GM23338 (cell line): Measurements from ENCODE around the gene CDKL4. TPM values are rescaled to one million over a fixed set of nuclear protein-coding genes. Genes with fewer than 3 reads are reported as not detected.

ENCODE experiments used
- ATAC-seq: fragments of 200-7000 bp; cut with Tn5 transposase; 3 replicates; pipeline ENCODE4 v1.9.1; 2020
- DNase-seq: peaks from one replicate; pipeline ENCODE4 v3.0.0-alpha.2; 2015; ENCODE audit warnings: low spot score
- H2AFZ ChIP-seq: fragments of 200-600 bp; sonication (generic); 2 replicates; pipeline ENCODE4 v1.8.0; 2016; ENCODE audit warnings: antibody characterized with exemption, mild to moderate bottlenecking, moderate library complexity
- H3F3A ChIP-seq: fragments of 200-600 bp; sonication (generic); replicated peaks from 2 replicates; pipeline ENCODE4 v1.8.0; 2017; ENCODE audit warnings: antibody characterized with exemption, mixed run types, low read depth
- H3K27ac ChIP-seq: fragments of 200-600 bp; sonication (generic); 2 replicates; pipeline ENCODE4 v1.6.1; 2016; ENCODE audit warnings: low read depth
- H3K27me3 ChIP-seq: fragments of 200-600 bp; sonication (generic); 2 replicates; pipeline ENCODE4 v1.8.0; 2016; ENCODE audit warnings: mild to moderate bottlenecking, mixed run types, moderate library complexity; ENCODE audit not compliant: insufficient read depth
- H3K36me3 ChIP-seq: fragments of 200-600 bp; sonication (generic); 2 replicates; pipeline ENCODE4 v1.8.0; 2016; ENCODE audit warnings: mild to moderate bottlenecking; ENCODE audit not compliant: insufficient read depth
- H3K4me1 ChIP-seq: fragments of 200-600 bp; sonication (generic); 2 replicates; pipeline ENCODE4 v1.8.0; 2016; ENCODE audit warnings: mild to moderate bottlenecking, moderate library complexity; ENCODE audit not compliant: insufficient read depth
- H3K4me2 ChIP-seq: fragments of 200-600 bp; sonication (generic); 2 replicates; pipeline ENCODE4 v1.7.1; 2017; ENCODE audit warnings: mixed run types
- H3K4me3 ChIP-seq: fragments of 200-600 bp; sonication (generic); 2 replicates; pipeline ENCODE4 v1.6.1; 2016; ENCODE audit warnings: mixed run types
- H3K79me2 ChIP-seq: fragments of 200-600 bp; sonication (generic); replicated peaks from 2 replicates; pipeline ENCODE4 v1.8.0; 2017; ENCODE audit warnings: mild to moderate bottlenecking; ENCODE audit not compliant: insufficient read depth
- H3K9me2 ChIP-seq: fragments of 200-600 bp; sonication (generic); 2 replicates; pipeline ENCODE4 v1.8.0; 2017; ENCODE audit not compliant: insufficient read depth
- H4K20me1 ChIP-seq: fragments of 200-600 bp; sonication (generic); replicated peaks from 2 replicates; pipeline ENCODE4 v1.8.0; 2017; ENCODE audit warnings: mild to moderate bottlenecking; ENCODE audit not compliant: insufficient read depth
- H3K27ac Mint-ChIP-seq: 2 replicates; pipeline ENCODE4 v1.8.0; 2020; ENCODE audit warnings: inconsistent platforms, mild to moderate bottlenecking, moderate library complexity, mixed read lengths
- H3K27me3 Mint-ChIP-seq: 3 replicates; pipeline ENCODE4 v1.8.0; 2022; ENCODE audit warnings: low read depth, mild to moderate bottlenecking, moderate library complexity, mixed read lengths, inconsistent platforms; ENCODE audit not compliant: insufficient read depth, poor library complexity
- H3K36me3 Mint-ChIP-seq: 3 replicates; pipeline ENCODE4 v1.8.0; 2021; ENCODE audit warnings: low read depth, mild to moderate bottlenecking, inconsistent platforms, moderate library complexity, mixed read lengths
- H3K4me1 Mint-ChIP-seq: 3 replicates; pipeline ENCODE4 v1.8.0; 2020; ENCODE audit warnings: mild to moderate bottlenecking, inconsistent platforms, mixed read lengths
- H3K4me3 Mint-ChIP-seq: 3 replicates; pipeline ENCODE4 v1.8.0; 2021; ENCODE audit warnings: moderate library complexity, mild to moderate bottlenecking, inconsistent platforms, mixed read lengths
- H3K9me3 Mint-ChIP-seq: 3 replicates; pipeline ENCODE4 v1.8.0; 2020; ENCODE audit warnings: moderate library complexity, mild to moderate bottlenecking, inconsistent platforms, mixed read lengths
- CREB1 ChIP-seq: fragments of 250-450 bp; sonication (Bioruptor Pico); IDR thresholded peaks from 2 replicates; pipeline ENCODE4 v1.5.0; 2020; ENCODE audit warnings: low read depth, mild to moderate bottlenecking, moderate library complexity
- EZH2 ChIP-seq: fragments of 200-600 bp; sonication (generic); IDR thresholded peaks from one replicate; pipeline ENCODE4 v1.8.0; 2017; ENCODE audit warnings: antibody characterized with exemption, mild to moderate bottlenecking, low read depth; ENCODE audit not compliant: unreplicated experiment
- EZH2phosphoT487 ChIP-seq: fragments of 200-600 bp; sonication (generic); IDR thresholded peaks from one replicate; pipeline ENCODE4 v1.8.1; 2018; ENCODE audit warnings: antibody characterized with exemption; ENCODE audit not compliant: unreplicated experiment
- JUNB ChIP-seq: IDR thresholded peaks from one replicate; pipeline ENCODE4 v1.6.1; 2016; ENCODE audit warnings: antibody characterized with exemption; ENCODE audit not compliant: unreplicated experiment
- NANOG ChIP-seq: IDR thresholded peaks from 2 replicates; pipeline ENCODE4 v1.6.1; 2016; ENCODE audit warnings: antibody characterized with exemption, borderline replicate concordance
- POLR2AphosphoS5 ChIP-seq: IDR thresholded peaks from 2 replicates; pipeline ENCODE4 v1.6.1; 2016; ENCODE audit warnings: antibody characterized with exemption, low read depth
- STAT1 ChIP-seq: IDR thresholded peaks from one replicate; pipeline ENCODE4 v1.6.1; 2016; ENCODE audit warnings: antibody characterized with exemption; ENCODE audit not compliant: unreplicated experiment
- ZNF114 ChIP-seq: fragments of 250-450 bp; sonication (Bioruptor Pico); IDR thresholded peaks from 2 replicates; pipeline ENCODE4 v1.5.0; 2020; ENCODE audit warnings: mild to moderate bottlenecking, moderate library complexity
- polyA plus RNA-seq: library from polyadenylated mRNA; unstranded; fragments of >200 nt; fragmentation: Nextera tagmentation; extraction: Ambion mirVana; gene quantifications from 2 replicates; pipeline ENCODE4 v1.2.1, GENCODE V29; 2016
- total RNA-seq: library from RNA; depleted of rRNA; stranded (reverse); fragments of >200 nt; shearing (Covaris generic); gene quantifications from 2 replicates; pipeline ENCODE4 v1.2.3, GENCODE V29; 2014
- TF ChIP-seq, protein P1 (sequence below): IDR thresholded peaks from one replicate; pipeline ENCODE4 v1.6.1; 2018; ENCODE audit warnings: antibody characterized with exemption; ENCODE audit not compliant: unreplicated experiment
- TF ChIP-seq, protein P2 (sequence below): IDR thresholded peaks from 2 replicates; pipeline ENCODE4 v1.6.1; 2016; ENCODE audit warnings: antibody characterized with exemption
- TF ChIP-seq, protein P3 (sequence below): fragments of 250-450 bp; sonication (Bioruptor Pico); IDR thresholded peaks from 2 replicates; pipeline ENCODE4 v1.5.0; 2020; ENCODE audit warnings: mild to moderate bottlenecking, moderate library complexity

The CDKL4 gene
- total and polyA plus RNA-seq, 2 experiments from 2014 or later, result 0.24 TPM; not detected in 1

DNA sequence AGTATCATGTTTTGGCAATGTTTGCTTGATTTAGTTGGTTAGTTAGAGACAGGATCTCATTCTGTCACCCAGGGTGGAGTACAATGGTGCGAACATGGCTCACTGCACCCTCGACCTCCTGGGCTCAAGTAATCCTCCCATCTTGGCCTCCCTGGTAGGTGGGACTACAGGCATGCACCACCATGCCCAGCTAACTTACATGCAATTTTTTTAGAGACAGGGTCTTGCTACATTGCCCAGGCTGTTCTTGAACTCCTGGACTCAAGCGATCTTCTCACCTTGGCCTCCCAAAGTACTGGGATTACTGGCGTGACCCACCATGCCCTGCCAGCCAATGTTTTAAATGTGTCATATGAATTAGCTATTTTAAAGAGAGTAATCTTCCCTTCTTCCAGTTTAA lies 16.3 kb upstream of the CDKL4 start:
- TF ChIP-seq EZH2 (no peak), JUNB (no peak)
- Mint-ChIP-seq H3K36me3 (peaks cover 29% of the 10 kb centered on the region), H3K9me3 (no peaks in the 10 kb centered on the region), H3K4me1 (peaks cover under 1% of the 10 kb centered on the region; the same call in 2 of the 3 replicates), H3K27me3 (peaks cover 2% of the 10 kb centered on the region), H3K4me3 (no peak overlapping the region), H3K27ac (no peak overlapping the region)
- no peaks in the 10 kb centered on the region for H3K27me3 ChIP-seq
- peaks cover 3% of the 10 kb centered on the region; the same call in 1 of the 2 replicates for H3F3A ChIP-seq
- no peaks in the 10 kb centered on the region for H3K9me2 ChIP-seq
- H3K27ac ChIP-seq, result no peak overlapping the region
- no peaks in the 10 kb centered on the region for H4K20me1 ChIP-seq
- H3K79me2 ChIP-seq, result no peaks in the 10 kb centered on the region
- no peak overlapping the region for H3K4me2 ChIP-seq
- ATAC-seq (no peak), DNase-seq (no peak)
- no peak overlapping the region for H3K4me3 ChIP-seq
- H2AFZ ChIP-seq, result no peak overlapping the region
- no peaks in the 10 kb centered on the region for H3K4me1 ChIP-seq
- H3K36me3 ChIP-seq, result peaks cover 13% of the 10 kb centered on the region; the same call in 1 of the 2 replicates

DNA sequence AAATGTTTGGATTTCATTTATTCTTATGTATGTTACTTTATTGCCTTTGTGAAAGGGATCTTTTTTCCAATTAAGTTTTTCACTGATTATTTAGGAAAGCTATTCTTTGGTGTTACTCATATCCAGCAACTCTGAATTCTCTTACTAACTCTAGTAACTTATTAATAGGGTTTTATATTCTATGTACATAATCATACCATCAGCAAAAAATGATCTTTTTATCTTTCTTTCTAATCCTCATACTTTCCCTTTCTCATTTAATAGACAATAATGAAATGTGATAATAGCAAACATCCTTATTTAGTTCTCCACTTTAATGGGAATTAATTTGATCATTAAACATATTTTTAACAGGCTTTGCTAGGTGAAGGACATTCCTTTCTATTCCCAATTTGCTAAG lies 12.3 kb upstream of the CDKL4 start:
- Histone ChIP-seq H3K9me2 (no peaks in the 10 kb centered on the region), H3K36me3 (peaks cover 30% of the 10 kb centered on the region), H2AFZ (no peak overlapping the region), H3K4me3 (no peak overlapping the region), H3K4me2 (no peak overlapping the region), H3K27me3 (no peaks in the 10 kb centered on the region), H4K20me1 (no peaks in the 10 kb centered on the region), H3K4me1 (no peaks in the 10 kb centered on the region), H3F3A (no peaks in the 10 kb centered on the region), H3K27ac (no peak overlapping the region), H3K79me2 (no peaks in the 10 kb centered on the region)
- H3K36me3 Mint-ChIP-seq, result peaks cover 62% of the 10 kb centered on the region
- peaks cover 9% of the 10 kb centered on the region for H3K9me3 Mint-ChIP-seq
- H3K4me1 Mint-ChIP-seq, result no peaks in the 10 kb centered on the region
- no peak for DNase-seq
- H3K27me3 Mint-ChIP-seq, result peaks cover 2% of the 10 kb centered on the region
- no peak for ATAC-seq
- no peak overlapping the region for H3K4me3 Mint-ChIP-seq
- no peak overlapping the region for H3K27ac Mint-ChIP-seq
- TF ChIP-seq STAT1, result no peak
- TF ChIP-seq, protein P1, sequence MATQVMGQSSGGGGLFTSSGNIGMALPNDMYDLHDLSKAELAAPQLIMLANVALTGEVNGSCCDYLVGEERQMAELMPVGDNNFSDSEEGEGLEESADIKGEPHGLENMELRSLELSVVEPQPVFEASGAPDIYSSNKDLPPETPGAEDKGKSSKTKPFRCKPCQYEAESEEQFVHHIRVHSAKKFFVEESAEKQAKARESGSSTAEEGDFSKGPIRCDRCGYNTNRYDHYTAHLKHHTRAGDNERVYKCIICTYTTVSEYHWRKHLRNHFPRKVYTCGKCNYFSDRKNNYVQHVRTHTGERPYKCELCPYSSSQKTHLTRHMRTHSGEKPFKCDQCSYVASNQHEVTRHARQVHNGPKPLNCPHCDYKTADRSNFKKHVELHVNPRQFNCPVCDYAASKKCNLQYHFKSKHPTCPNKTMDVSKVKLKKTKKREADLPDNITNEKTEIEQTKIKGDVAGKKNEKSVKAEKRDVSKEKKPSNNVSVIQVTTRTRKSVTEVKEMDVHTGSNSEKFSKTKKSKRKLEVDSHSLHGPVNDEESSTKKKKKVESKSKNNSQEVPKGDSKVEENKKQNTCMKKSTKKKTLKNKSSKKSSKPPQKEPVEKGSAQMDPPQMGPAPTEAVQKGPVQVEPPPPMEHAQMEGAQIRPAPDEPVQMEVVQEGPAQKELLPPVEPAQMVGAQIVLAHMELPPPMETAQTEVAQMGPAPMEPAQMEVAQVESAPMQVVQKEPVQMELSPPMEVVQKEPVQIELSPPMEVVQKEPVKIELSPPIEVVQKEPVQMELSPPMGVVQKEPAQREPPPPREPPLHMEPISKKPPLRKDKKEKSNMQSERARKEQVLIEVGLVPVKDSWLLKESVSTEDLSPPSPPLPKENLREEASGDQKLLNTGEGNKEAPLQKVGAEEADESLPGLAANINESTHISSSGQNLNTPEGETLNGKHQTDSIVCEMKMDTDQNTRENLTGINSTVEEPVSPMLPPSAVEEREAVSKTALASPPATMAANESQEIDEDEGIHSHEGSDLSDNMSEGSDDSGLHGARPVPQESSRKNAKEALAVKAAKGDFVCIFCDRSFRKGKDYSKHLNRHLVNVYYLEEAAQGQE, result no peak
- no peak for TF ChIP-seq JUNB
- TF ChIP-seq, protein P2, sequence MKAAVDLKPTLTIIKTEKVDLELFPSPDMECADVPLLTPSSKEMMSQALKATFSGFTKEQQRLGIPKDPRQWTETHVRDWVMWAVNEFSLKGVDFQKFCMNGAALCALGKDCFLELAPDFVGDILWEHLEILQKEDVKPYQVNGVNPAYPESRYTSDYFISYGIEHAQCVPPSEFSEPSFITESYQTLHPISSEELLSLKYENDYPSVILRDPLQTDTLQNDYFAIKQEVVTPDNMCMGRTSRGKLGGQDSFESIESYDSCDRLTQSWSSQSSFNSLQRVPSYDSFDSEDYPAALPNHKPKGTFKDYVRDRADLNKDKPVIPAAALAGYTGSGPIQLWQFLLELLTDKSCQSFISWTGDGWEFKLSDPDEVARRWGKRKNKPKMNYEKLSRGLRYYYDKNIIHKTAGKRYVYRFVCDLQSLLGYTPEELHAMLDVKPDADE, result no peak
- no peak for TF ChIP-seq NANOG
- TF ChIP-seq CREB1, result no peak
- TF ChIP-seq ZNF114 (CRISPR knock-in tag), result no peak
- TF ChIP-seq, protein P3, sequence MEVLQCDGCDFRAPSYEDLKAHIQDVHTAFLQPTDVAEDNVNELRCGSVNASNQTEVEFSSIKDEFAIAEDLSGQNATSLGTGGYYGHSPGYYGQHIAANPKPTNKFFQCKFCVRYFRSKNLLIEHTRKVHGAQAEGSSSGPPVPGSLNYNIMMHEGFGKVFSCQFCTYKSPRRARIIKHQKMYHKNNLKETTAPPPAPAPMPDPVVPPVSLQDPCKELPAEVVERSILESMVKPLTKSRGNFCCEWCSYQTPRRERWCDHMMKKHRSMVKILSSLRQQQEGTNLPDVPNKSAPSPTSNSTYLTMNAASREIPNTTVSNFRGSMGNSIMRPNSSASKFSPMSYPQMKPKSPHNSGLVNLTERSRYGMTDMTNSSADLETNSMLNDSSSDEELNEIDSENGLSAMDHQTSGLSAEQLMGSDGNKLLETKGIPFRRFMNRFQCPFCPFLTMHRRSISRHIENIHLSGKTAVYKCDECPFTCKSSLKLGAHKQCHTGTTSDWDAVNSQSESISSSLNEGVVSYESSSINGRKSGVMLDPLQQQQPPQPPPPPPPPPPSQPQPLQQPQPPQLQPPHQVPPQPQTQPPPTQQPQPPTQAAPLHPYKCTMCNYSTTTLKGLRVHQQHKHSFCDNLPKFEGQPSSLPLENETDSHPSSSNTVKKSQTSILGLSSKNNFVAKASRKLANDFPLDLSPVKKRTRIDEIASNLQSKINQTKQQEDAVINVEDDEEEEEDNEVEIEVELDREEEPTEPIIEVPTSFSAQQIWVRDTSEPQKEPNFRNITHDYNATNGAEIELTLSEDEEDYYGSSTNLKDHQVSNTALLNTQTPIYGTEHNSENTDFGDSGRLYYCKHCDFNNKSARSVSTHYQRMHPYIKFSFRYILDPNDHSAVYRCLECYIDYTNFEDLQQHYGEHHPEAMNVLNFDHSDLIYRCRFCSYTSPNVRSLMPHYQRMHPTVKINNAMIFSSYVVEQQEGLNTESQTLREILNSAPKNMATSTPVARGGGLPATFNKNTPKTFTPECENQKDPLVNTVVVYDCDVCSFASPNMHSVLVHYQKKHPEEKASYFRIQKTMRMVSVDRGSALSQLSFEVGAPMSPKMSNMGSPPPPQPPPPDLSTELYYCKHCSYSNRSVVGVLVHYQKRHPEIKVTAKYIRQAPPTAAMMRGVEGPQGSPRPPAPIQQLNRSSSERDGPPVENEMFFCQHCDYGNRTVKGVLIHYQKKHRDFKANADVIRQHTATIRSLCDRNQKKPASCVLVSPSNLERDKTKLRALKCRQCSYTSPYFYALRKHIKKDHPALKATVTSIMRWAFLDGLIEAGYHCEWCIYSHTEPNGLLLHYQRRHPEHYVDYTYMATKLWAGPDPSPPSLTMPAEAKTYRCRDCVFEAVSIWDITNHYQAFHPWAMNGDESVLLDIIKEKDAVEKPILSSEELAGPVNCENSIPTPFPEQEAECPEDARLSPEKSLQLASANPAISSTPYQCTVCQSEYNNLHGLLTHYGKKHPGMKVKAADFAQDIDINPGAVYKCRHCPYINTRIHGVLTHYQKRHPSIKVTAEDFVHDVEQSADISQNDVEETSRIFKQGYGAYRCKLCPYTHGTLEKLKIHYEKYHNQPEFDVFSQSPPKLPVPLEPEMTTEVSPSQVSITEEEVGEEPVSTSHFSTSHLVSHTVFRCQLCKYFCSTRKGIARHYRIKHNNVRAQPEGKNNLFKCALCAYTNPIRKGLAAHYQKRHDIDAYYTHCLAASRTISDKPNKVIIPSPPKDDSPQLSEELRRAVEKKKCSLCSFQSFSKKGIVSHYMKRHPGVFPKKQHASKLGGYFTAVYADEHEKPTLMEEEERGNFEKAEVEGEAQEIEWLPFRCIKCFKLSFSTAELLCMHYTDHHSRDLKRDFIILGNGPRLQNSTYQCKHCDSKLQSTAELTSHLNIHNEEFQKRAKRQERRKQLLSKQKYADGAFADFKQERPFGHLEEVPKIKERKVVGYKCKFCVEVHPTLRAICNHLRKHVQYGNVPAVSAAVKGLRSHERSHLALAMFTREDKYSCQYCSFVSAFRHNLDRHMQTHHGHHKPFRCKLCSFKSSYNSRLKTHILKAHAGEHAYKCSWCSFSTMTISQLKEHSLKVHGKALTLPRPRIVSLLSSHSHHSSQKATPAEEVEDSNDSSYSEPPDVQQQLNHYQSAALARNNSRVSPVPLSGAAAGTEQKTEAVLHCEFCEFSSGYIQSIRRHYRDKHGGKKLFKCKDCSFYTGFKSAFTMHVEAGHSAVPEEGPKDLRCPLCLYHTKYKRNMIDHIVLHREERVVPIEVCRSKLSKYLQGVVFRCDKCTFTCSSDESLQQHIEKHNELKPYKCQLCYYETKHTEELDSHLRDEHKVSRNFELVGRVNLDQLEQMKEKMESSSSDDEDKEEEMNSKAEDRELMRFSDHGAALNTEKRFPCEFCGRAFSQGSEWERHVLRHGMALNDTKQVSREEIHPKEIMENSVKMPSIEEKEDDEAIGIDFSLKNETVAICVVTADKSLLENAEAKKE (CRISPR knock-in tag), result no peak
- no peak for TF ChIP-seq POLR2AphosphoS5
- TF ChIP-seq EZH2phosphoT487, result no peak
